PC-3 (cell line): ENCODE data around the gene SEC16A. TPM values are rescaled to one million over a fixed set of nuclear protein-coding genes. Genes with fewer than 3 reads are reported as not detected.

Source experiments
- ATAC-seq: fragments of 200-7000 bp; cut with Tn5 transposase; 2 replicates; pipeline ENCODE4 v1.9.1; 2020; ENCODE audit warnings: mild to moderate bottlenecking, moderate library complexity
- BruUV-seq: library from RNA; stranded (reverse); fragments of 400-500 nt; replicated peaks from 2 replicates; lab custom pipeline; 2021; lab: Mats Ljungman, UMichigan
- CTCF ChIA-PET: fragments of 300-600 bp; sonication (Branson Sonifier 250); formaldehyde crosslinking; loops from one replicate; lab custom pipeline; 2022; ENCODE audit warnings: antibody characterized with exemption; lab: Charles Lee
- POLR2A ChIA-PET: fragments of 300-600 bp; sonication (Branson Sonifier 250); formaldehyde crosslinking; loops from one replicate; lab custom pipeline; 2022; ENCODE audit warnings: antibody characterized with exemption; ENCODE audit not compliant: unreplicated experiment; lab: Charles Lee
- DNase-seq: peaks from one replicate; pipeline ENCODE4 v3.0.0-alpha.2; 2015
- H2AFZ ChIP-seq: fragments of 300-600 bp; sonication (generic); 2 replicates; pipeline ENCODE4 v1.6.0; 2016; ENCODE audit warnings: antibody characterized with exemption, low read length
- H3F3A ChIP-seq: fragments of 300-600 bp; sonication (generic); one replicate; pipeline ENCODE4 v1.6.0; 2017; ENCODE audit warnings: antibody characterized with exemption, low read length, control low read depth, mild to moderate bottlenecking; ENCODE audit not compliant: unreplicated experiment
- H3K27ac ChIP-seq: fragments of 300-600 bp; sonication (generic); 2 replicates; pipeline ENCODE4 v1.5.1; 2016; ENCODE audit warnings: mild to moderate bottlenecking, low read length
- H3K27me3 ChIP-seq: fragments of 300-600 bp; sonication (generic); 2 replicates; pipeline ENCODE4 v1.6.1; 2016; ENCODE audit warnings: low read length, mixed read lengths
- H3K36me3 ChIP-seq: fragments of 300-600 bp; sonication (generic); 2 replicates; pipeline ENCODE4 v1.6.1; 2016; ENCODE audit warnings: low read depth, mixed run types, low read length, mixed read lengths
- H3K4me1 ChIP-seq: fragments of 300-600 bp; sonication (generic); 2 replicates; pipeline ENCODE4 v1.5.1; 2016; ENCODE audit warnings: low read length; ENCODE audit not compliant: insufficient read depth
- H3K4me2 ChIP-seq: fragments of 300-600 bp; sonication (generic); 2 replicates; pipeline ENCODE4 v1.6.0; 2016; ENCODE audit warnings: low read length
- H3K4me3 ChIP-seq: fragments of 300-600 bp; sonication (generic); 2 replicates; pipeline ENCODE4 v1.5.1; 2016; ENCODE audit warnings: mild to moderate bottlenecking, low read length, mixed read lengths
- H3K79me2 ChIP-seq: fragments of 300-600 bp; sonication (generic); 2 replicates; pipeline ENCODE4 v1.6.1; 2017; ENCODE audit warnings: low read length, mixed read lengths
- H3K9ac ChIP-seq: fragments of 300-600 bp; sonication (generic); 2 replicates; pipeline ENCODE4 v1.6.0; 2016; ENCODE audit warnings: mild to moderate bottlenecking, low read length
- H3K9me2 ChIP-seq: fragments of 300-600 bp; sonication (generic); replicated peaks from 2 replicates; pipeline ENCODE4 v1.6.1; 2016; ENCODE audit warnings: mixed run types, low read length, mixed read lengths
- H3K9me3 ChIP-seq: fragments of 300-600 bp; sonication (generic); 2 replicates; pipeline ENCODE4 v1.6.1; 2016; ENCODE audit warnings: low read length, mixed read lengths
- H4K20me1 ChIP-seq: fragments of 300-600 bp; sonication (generic); 2 replicates; pipeline ENCODE4 v1.6.1; 2016; ENCODE audit warnings: low read length, mixed read lengths
- EZH2 ChIP-seq: fragments of 300-600 bp; sonication (generic); IDR thresholded peaks from one replicate; pipeline ENCODE4 v1.6.1; 2017; ENCODE audit warnings: antibody characterized with exemption, mild to moderate bottlenecking, low read length; ENCODE audit not compliant: unreplicated experiment
- EZH2phosphoT487 ChIP-seq: fragments of 300-600 bp; sonication (generic); IDR thresholded peaks from 2 replicates; pipeline ENCODE4 v1.6.1; 2018; ENCODE audit warnings: mild to moderate bottlenecking, antibody characterized with exemption, low read length, borderline replicate concordance
- intact Hi-C: fragments of 100-400 bp; cut with micrococcal nuclease; formaldehyde crosslinking; loops from 2 replicates; pipeline ENCODE4 v1.9.0; 2023
- total RNA-seq: library from RNA; depleted of rRNA; stranded (reverse); fragments of >200 nt; gene quantifications from 2 replicates; pipeline ENCODE4 v1.2.3, GENCODE V29; 2014
- TF ChIP-seq, protein P1 (sequence below): fragments of 300-600 bp; sonication (generic); conservative IDR thresholded peaks from 2 replicates; pipeline ENCODE4 v1.5.1; 2017; ENCODE audit warnings: antibody characterized with exemption, low read depth, mild to moderate bottlenecking, low read length

SEC16A gene
- total RNA-seq, 1 experiment from 2014 or later, result 28.3 TPM

DNA sequence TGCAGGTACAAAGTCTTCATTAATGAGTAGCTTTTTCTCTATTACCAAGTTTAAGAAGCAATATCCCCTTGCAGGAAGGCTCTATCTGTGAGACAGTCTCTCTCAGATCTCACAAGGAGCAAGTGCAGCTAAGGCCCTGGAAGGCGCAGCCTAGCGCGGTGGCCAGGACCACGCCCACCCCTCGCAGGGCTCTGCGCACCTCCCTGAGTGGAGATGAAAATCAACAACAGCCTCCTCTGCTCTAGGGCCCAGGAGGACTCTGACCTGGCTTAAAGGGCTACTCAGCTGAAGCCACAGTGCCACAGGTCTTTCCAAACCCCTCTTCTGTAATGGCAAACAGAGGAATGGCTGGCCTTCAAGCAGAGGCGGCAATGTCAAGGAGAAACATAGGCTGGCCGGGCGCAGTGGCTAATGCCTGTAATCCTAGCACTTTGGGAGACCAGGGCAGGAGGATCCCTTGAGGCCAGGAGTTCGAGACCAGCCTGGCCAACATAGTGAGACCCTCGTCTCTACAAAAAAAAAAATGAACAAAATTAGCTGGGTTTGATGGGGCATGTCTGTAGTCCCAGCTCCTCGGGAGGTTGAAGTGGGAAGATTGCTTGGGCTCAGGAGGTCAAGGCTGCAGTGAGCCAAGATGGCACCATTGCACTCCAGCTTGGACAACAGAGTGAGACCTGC, 11.9 kb downstream of the SEC16A start:
- intact Hi-C loops, result no loop called here
- Histone ChIP-seq H3K4me2 (no peak overlapping the region), H4K20me1 (no peaks in the 10 kb centered on the region), H3K9me3 (no peaks in the 10 kb centered on the region), H3K79me2 (peaks cover 48% of the 10 kb centered on the region), H3K27ac (no peak overlapping the region), H3K9me2 (no peaks in the 10 kb centered on the region), H3F3A (no peaks in the 10 kb centered on the region), H3K4me1 (no peaks in the 10 kb centered on the region), H3K27me3 (no peaks in the 10 kb centered on the region), H3K9ac (no peak overlapping the region), H3K36me3 (peaks cover 4% of the 10 kb centered on the region), H2AFZ (no peak overlapping the region), H3K4me3 (no peak overlapping the region)
- CTCF ChIA-PET, result no interaction called here
- TF ChIP-seq, protein P1, sequence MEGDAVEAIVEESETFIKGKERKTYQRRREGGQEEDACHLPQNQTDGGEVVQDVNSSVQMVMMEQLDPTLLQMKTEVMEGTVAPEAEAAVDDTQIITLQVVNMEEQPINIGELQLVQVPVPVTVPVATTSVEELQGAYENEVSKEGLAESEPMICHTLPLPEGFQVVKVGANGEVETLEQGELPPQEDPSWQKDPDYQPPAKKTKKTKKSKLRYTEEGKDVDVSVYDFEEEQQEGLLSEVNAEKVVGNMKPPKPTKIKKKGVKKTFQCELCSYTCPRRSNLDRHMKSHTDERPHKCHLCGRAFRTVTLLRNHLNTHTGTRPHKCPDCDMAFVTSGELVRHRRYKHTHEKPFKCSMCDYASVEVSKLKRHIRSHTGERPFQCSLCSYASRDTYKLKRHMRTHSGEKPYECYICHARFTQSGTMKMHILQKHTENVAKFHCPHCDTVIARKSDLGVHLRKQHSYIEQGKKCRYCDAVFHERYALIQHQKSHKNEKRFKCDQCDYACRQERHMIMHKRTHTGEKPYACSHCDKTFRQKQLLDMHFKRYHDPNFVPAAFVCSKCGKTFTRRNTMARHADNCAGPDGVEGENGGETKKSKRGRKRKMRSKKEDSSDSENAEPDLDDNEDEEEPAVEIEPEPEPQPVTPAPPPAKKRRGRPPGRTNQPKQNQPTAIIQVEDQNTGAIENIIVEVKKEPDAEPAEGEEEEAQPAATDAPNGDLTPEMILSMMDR, result no peak
- TF ChIP-seq EZH2phosphoT487 (no peak), EZH2 (no peak)
- DNase-seq (no peak), ATAC-seq (no peak)
- no TSS peak for BruUV-seq
- POLR2A ChIA-PET, result no interaction called here

- no peak overlapping the region for H3K4me3 ChIP-seq
- H3K36me3 ChIP-seq, result peaks cover 4% of the 10 kb centered on the region
- H3K27me3 ChIP-seq, result no peaks in the 10 kb centered on the region
- H3K9ac ChIP-seq, result no peak overlapping the region
- H2AFZ ChIP-seq, result no peak overlapping the region
- H3K4me2 ChIP-seq, result no peak overlapping the region
- H3K9me3 ChIP-seq, result no peaks in the 10 kb centered on the region
- no TSS peak for BruUV-seq
- no peaks in the 10 kb centered on the region for H3K9me2 ChIP-seq
- ChIA-PET CTCF (no interaction called here), POLR2A (no interaction called here)
- no peaks in the 10 kb centered on the region for H3K4me1 ChIP-seq
- ATAC-seq (no peak), DNase-seq (no peak)
- no peaks in the 10 kb centered on the region for H4K20me1 ChIP-seq
- no peak for TF ChIP-seq EZH2phosphoT487
- no peak for TF ChIP-seq EZH2
- TF ChIP-seq, protein P1, result no peak
- H3K79me2 ChIP-seq, result peaks cover 48% of the 10 kb centered on the region
- H3F3A ChIP-seq, result no peaks in the 10 kb centered on the region
- intact Hi-C loops, result no loop called here
- no peak overlapping the region for H3K27ac ChIP-seq
Measured at GRCh38 chr9:136470356-136470755, 12.5 kb downstream of the SEC16A start.

- Histone ChIP-seq H3K9ac (no peak overlapping the region), H3F3A (no peaks in the 10 kb centered on the region), H3K4me3 (no peak overlapping the region), H3K79me2 (peaks cover 28% of the 10 kb centered on the region; the same call in 1 of the 2 replicates), H3K27ac (no peak overlapping the region), H2AFZ (no peak overlapping the region), H3K9me2 (no peaks in the 10 kb centered on the region), H3K27me3 (no peaks in the 10 kb centered on the region), H4K20me1 (no peaks in the 10 kb centered on the region), H3K36me3 (peaks cover 17% of the 10 kb centered on the region), H3K4me2 (no peak overlapping the region), H3K4me1 (no peaks in the 10 kb centered on the region), H3K9me3 (no peaks in the 10 kb centered on the region)
- intact Hi-C loops, result no loop called here
- POLR2A ChIA-PET, result no interaction called here
- no peak for DNase-seq
- no peak for ATAC-seq
- CTCF ChIA-PET, result interaction anchor here (0.6 kb wide), 1 partner anchor 269 kb away, joined by 6 read pairs; no protein-coding TSS in a partner anchor
- TF ChIP-seq EZH2 (no peak), EZH2phosphoT487 (no peak)
- TF ChIP-seq, protein P1, result no peak
- no TSS peak for BruUV-seq
Measured at GRCh38 chr9:136467766-136468165, 15.1 kb downstream of the SEC16A start.
